Measurements from ENCODE around the gene C12orf57. TPM values are rescaled to one million over a fixed set of nuclear protein-coding genes. Genes with fewer than 3 reads are reported as not detected.
A peak's percentile ranks its signal among the peaks of the same experiment; 100 is the strongest.

C12orf57 gene
- total and polyA plus RNA-seq, 10 of the 15 experiments (the other 5 are each of a cell fraction or from before 2014, with no cell fraction given): 64.5 to 377 (median 211) TPM

GRCh38 chr12:6970096-6970527, 26.3 kb downstream of the C12orf57 start (continued):
- TF ChIP-seq E2F4 (IDR thresholded peaks at IDR 0.05; ENCODE audit: low read depth, low read length): no peak
- TF ChIP-seq CREB1 (IDR thresholded peaks at IDR 0.05; ENCODE audit: low read depth): no peak
- TF ChIP-seq KDM1A (IDR thresholded peaks at IDR 0.05; ENCODE audit: borderline replicate concordance): no peak
- TF ChIP-seq TAF1 (IDR thresholded peaks at IDR 0.05; ENCODE audit: borderline replicate concordance, low read depth, low read length): no peak
- TF ChIP-seq NFIC (IDR thresholded peaks at IDR 0.05; ENCODE audit: low read depth, low read length): no peak
- TF ChIP-seq NR2C2 (IDR thresholded peaks at IDR 0.05; ENCODE audit: borderline replicate concordance, control insufficient read depth, insufficient read length, low read depth): no peak
- TF ChIP-seq NFXL1 (IDR thresholded peaks at IDR 0.05; ENCODE audit: borderline replicate concordance): no peak
- peak; percentile 57; the same call in 1 of the 2 replicates for TF ChIP-seq YY1 (IDR thresholded peaks at IDR 0.05; ENCODE audit: low read depth, low read length)
- TF ChIP-seq SMARCA5 (IDR thresholded peaks at IDR 0.05): 0 out of 2 replicates have a peak, but pooled peaks have one; percentile 14
- no peak for TF ChIP-seq TBL1XR1 (IDR thresholded peaks at IDR 0.05; ENCODE audit: low read depth, low read length)
- 0 out of 2 replicates have a peak, but pooled peaks have one; percentile 26 for TF ChIP-seq RBBP5 (conservative IDR thresholded peaks at IDR 0.05)
- 0 out of 2 replicates have a peak, but pooled peaks have one; percentile 7 for TF ChIP-seq MTA2 (IDR thresholded peaks at IDR 0.05; ENCODE audit: low read depth)
- no peak for TF ChIP-seq KAT2A (conservative IDR thresholded peaks at IDR 0.05; ENCODE audit: control insufficient read depth, low read depth, low read length)
- TF ChIP-seq ZNF687 (IDR thresholded peaks at IDR 0.05): 0 out of 2 replicates have a peak, but pooled peaks have one; percentile 30
- TF ChIP-seq DPF2 (IDR thresholded peaks at IDR 0.05): no peak
- TF ChIP-seq ZNF622 (IDR thresholded peaks at IDR 0.05): no peak

Measured in GM12878 (cell line).